ENCODE data around the gene FBF1.

DNA sequence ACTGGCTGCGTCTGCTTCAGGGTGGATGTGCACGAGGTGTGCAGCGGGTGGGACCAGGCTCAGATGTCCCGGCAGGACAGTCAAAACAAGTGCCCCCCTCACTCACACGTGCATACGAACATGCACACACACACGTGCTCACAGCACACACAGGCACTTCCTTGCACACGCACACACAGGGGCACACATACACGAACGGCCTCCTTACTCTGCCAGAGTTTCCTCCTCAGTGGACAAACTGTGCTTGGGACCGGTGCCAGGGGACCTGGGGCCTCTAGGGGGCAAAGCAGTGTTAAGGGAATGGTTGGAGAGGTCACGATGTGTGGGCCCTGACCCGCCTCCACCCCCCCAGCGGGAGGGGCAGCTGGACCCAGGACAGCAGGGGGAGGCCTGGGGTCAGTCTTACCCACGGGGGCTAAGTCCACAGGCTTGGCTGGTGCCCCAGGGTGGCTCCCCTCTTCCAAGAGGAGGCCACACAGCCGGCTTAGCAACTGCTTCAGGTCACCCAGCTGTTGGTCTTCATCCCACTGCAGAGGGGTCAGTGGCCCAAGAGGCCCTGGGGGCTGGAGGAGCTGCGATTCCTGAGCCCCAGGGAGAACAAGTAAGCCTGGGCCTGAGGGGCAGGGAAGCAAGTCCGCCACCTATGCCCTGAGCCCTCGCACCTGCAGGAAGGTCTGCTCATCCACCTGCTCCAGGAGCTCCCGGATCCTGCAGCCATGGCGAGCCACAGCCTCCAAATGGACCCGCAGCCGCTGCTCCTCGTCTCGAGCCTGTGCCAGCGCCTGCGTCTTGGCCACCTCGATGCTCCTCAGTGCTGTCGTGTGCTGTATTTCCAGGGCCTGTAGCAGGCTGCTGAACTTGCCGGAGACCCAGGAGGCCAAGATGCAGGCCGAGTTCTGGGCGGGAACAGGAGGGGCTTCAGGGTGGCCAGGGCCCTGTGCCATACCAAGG lies 49.0 kb downstream of the FBF1 start:
- TF ChIP-seq, protein P1, sequence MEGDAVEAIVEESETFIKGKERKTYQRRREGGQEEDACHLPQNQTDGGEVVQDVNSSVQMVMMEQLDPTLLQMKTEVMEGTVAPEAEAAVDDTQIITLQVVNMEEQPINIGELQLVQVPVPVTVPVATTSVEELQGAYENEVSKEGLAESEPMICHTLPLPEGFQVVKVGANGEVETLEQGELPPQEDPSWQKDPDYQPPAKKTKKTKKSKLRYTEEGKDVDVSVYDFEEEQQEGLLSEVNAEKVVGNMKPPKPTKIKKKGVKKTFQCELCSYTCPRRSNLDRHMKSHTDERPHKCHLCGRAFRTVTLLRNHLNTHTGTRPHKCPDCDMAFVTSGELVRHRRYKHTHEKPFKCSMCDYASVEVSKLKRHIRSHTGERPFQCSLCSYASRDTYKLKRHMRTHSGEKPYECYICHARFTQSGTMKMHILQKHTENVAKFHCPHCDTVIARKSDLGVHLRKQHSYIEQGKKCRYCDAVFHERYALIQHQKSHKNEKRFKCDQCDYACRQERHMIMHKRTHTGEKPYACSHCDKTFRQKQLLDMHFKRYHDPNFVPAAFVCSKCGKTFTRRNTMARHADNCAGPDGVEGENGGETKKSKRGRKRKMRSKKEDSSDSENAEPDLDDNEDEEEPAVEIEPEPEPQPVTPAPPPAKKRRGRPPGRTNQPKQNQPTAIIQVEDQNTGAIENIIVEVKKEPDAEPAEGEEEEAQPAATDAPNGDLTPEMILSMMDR (IDR thresholded peaks at IDR 0.05 in 4 of 5, conservative IDR thresholded peaks at IDR 0.05 in 1 of 5): no peak
- TF ChIP-seq POLR2A (IDR thresholded peaks at IDR 0.05): no peak
